Cortex of kidney (tissue), 1 donor: ENCODE results near the gene SNAI1.
A peak's percentile ranks its signal among the peaks of the same experiment; 100 is the strongest.
"Not testable (repeated sequence)": the region's sequence is repeated elsewhere in the genome, so short reads cannot be mapped to it uniquely, and the experiment has no call there.

Experiments used
- DNase-seq: peaks from one replicate; lab custom pipeline; 2025; lab: John Stamatoyannopoulos, UW

The SNAI1 gene

GRCh38 chr20:49982346-49983122 lies at the start of gene SNAI1:
Gene SNAI1 (plus strand): TSS chr20:49982980. CDS start chr20:49983060, 80 bp downstream.
- DNase-seq: no peak

- no peak for DNase-seq
These were observed 47.0 kb upstream of the SNAI1 start for GRCh38 chr20:49935746-49936152.

- peak; percentile 34 for DNase-seq
These were observed 46.4 kb upstream of the SNAI1 start, which contains the start of gene RNF114 for GRCh38 chr20:49936153-49937026. Gene RNF114 (plus strand): TSS chr20:49936397. CDS start chr20:49936413, 16 bp downstream.

GRCh38 chr20:49937027-49937929 lies 45.5 kb upstream of the SNAI1 start:
- no peak for DNase-seq

GRCh38 chr20:49938173-49939163 lies 44.3 kb upstream of the SNAI1 start:
- no peak for DNase-seq

GRCh38 chr20:49941456-49941855 lies 41.3 kb upstream of the SNAI1 start:
- no peak for DNase-seq

GRCh38 chr20:49942303-49942702 lies 40.5 kb upstream of the SNAI1 start:
- no peak for DNase-seq

GRCh38 chr20:49942942-49943341 lies 39.8 kb upstream of the SNAI1 start:
- DNase-seq: no peak

GRCh38 chr20:49945306-49945700 lies 37.5 kb upstream of the SNAI1 start:
- DNase-seq: no peak

- no peak for DNase-seq
These were observed 36.9 kb upstream of the SNAI1 start for GRCh38 chr20:49945701-49946477.

GRCh38 chr20:49948178-49948577 lies 34.6 kb upstream of the SNAI1 start:
- DNase-seq: no peak

- no peak for DNase-seq
These were observed 33.8 kb upstream of the SNAI1 start for GRCh38 chr20:49948809-49949507.

GRCh38 chr20:49951151-49951550 lies 31.6 kb upstream of the SNAI1 start:
- no peak for DNase-seq

GRCh38 chr20:49955167-49955566 lies 27.6 kb upstream of the SNAI1 start:
- no peak for DNase-seq

- DNase-seq: not testable (repeated sequence)
These were observed 26.9 kb upstream of the SNAI1 start for GRCh38 chr20:49955830-49956396.

- no peak for DNase-seq
These were observed 26.1 kb upstream of the SNAI1 start for GRCh38 chr20:49956689-49957088.

- not testable (repeated sequence) for DNase-seq
These were observed 25.5 kb upstream of the SNAI1 start for GRCh38 chr20:49957089-49957938.

- DNase-seq: no peak
These were observed 21.4 kb upstream of the SNAI1 start for GRCh38 chr20:49961413-49961812.
